Spleen (tissue), 11 donors: ENCODE data around the gene DUSP22. TPM values are rescaled to one million over a fixed set of nuclear protein-coding genes. Genes with fewer than 3 reads are reported as not detected.

ENCODE experiments used
- DNase-seq: peaks from one replicate; pipeline ENCODE4 v3.0.0-alpha.2; 2020
- H3K27ac ChIP-seq, 8 donors: fragments of 200-600 bp; sonication (generic) in 7 of 8; 1 replicate in 4 of 8; 2 replicates in 4 of 8; pipeline versions ENCODE4 v1.5.0 to v1.8.0; 2016 to 2021; ENCODE audit warnings: inconsistent platforms in 4 of 8, mild to moderate bottlenecking in 4 of 8, moderate library complexity in 1 of 8
- H3K27me3 ChIP-seq, 7 donors: fragments of 200-600 bp; sonication (generic) in 6 of 7; replicated peaks in 1 of 7; 1 replicate in 4 of 7; 2 replicates in 3 of 7; pipeline versions ENCODE4 v1.5.0 to v1.8.0; 2016 to 2021; ENCODE audit warnings: inconsistent platforms in 3 of 7, mild to moderate bottlenecking in 1 of 7
- H3K36me3 ChIP-seq, 6 donors: fragments of 200-600 bp; sonication (generic) in 5 of 6; 1 replicate in 4 of 6; 2 replicates in 2 of 6; pipeline versions ENCODE4 v1.5.0 to v1.8.0; 2016 to 2021; ENCODE audit warnings: inconsistent platforms in 2 of 6
- H3K4me1 ChIP-seq, 6 donors: fragments of 200-600 bp; sonication (generic) in 5 of 6; 1 replicate in 3 of 6; 2 replicates in 3 of 6; pipeline versions ENCODE4 v1.5.0 to v1.8.0; 2016 to 2021; ENCODE audit warnings: inconsistent platforms in 3 of 6
- H3K4me3 ChIP-seq, 8 donors: fragments of 200-600 bp; sonication (generic) in 7 of 8; 1 replicate in 4 of 8; 2 replicates in 4 of 8; pipeline versions ENCODE4 v1.5.0 to v1.8.0; 2016 to 2021; ENCODE audit warnings: inconsistent platforms in 4 of 8, mild to moderate bottlenecking in 4 of 8, moderate library complexity in 2 of 8
- H3K9me3 ChIP-seq, 8 donors: fragments of 200-600 bp; sonication (generic) in 7 of 8; 1 replicate in 4 of 8; 2 replicates in 4 of 8; pipeline versions ENCODE4 v1.5.0 to v1.8.0; 2016 to 2021; ENCODE audit warnings: inconsistent platforms in 4 of 8
- CTCF ChIP-seq, 11 experiments: fragments of 200-600 bp in 7 of 11; fragments of 450-650 bp in 4 of 11; sonication (generic) in 4 of 11; IDR thresholded peaks in 8 of 11; conservative IDR thresholded peaks in 3 of 11; 1 replicate in 7 of 11; 2 replicates in 4 of 11; pipeline versions ENCODE4 v1.4.0 to v1.8.0; 2016 to 2021; ENCODE audit warnings: antibody characterized with exemption in 11 of 11, inconsistent platforms in 4 of 11, mild to moderate bottlenecking in 1 of 11
- POLR2A ChIP-seq, 3 donors: fragments of 450-650 bp; IDR thresholded peaks; one replicate each; pipeline ENCODE4 v1.5.1; 2017; ENCODE audit warnings: antibody characterized with exemption in 3 of 3, mild to moderate bottlenecking in 1 of 3
- POLR2AphosphoS5 ChIP-seq, 3 donors: sonication (generic); formaldehyde crosslinking; IDR thresholded peaks; one replicate each; pipeline ENCODE4 v1.5.1; 2017; ENCODE audit warnings: antibody characterized with exemption in 3 of 3
- WGBS, 5 donors: extraction: QIAGEN DNeasy Blood & Tissue Kit in 3 of 5; methylation state at CpG; one replicate each; pipeline versions ENCODE4 v1.1.5 to v1.1.7; 2013 to 2018; 5-methylcytosine and 5-hydroxymethylcytosine counted together
- intact Hi-C: fragments of 100-400 bp; cut with DNase I; formaldehyde crosslinking; loops from one replicate; pipeline ENCODE4 v1.15.0; 2023; ENCODE audit warnings: low total_unique reads
- polyA plus RNA-seq, 3 donors: library from polyadenylated mRNA; stranded (reverse); fragments of 200-250 nt; gene quantifications; one replicate each; pipeline ENCODE4 v1.2.1, GENCODE V29; 2013
- total RNA-seq, 7 donors: library from RNA; depleted of rRNA in 3 of 7; stranded (reverse); fragments of >200 nt in 3 of 7; fragmentation: NEBNext Ultra II Directional in 4 of 7; extraction: Animal tissue kit (Norgen Biotek cat#: 25700) in 4 of 7; gene quantifications; one replicate each; pipeline versions ENCODE4 v1.1.0 to v1.2.1, GENCODE V29; 2016 to 2021
- donor health status: healthy with polysubstance abuse.
- donor health status: DM: no; HTN: no; CAD: no; lungs with moderate emphysema.
- donor health status: DM: no; HTN: no; CAD: no.
- donor health status: Bipolar disorder and iron deficiency.
- donor health status: healthy.
- donor health status: DM: no; HTN: no; CAD: no.
- donor health status: DM: yes; HTN: yes; CAD: no.

DUSP22 gene
- total and polyA plus RNA-seq, 10 donors = 41.2 to 120 (median 69.4) TPM

DNA sequence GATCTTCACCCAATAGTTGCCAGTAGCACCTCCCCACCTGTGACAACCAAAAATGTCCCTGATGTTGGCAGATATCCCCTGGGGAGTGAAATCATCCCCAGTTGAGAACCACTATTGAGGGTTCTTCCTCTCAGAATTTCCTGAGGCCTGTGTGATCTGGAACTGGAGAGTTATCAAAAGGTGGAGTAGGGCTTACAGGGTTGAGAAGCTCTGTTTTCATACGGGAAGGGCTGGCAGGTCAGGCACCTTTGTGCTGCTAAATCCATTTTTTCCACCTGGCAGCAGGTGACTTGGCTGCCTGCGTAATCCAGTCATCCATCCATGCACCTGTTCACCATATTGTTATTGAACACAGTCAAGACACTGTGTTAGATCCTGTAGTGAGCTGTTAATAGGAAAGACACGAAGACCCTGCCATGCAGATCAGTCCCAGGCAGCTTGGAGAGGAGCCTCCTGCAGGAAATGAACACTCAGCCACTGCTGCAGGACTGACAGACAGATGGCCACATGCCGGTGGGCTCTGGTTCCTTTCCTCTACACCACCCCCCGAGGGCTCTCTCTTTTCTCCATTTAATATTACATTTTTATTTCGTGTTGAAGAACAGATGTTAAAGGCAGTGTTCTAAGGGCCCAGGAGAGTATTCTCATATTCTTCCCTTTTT lies 5.4 kb downstream of the DUSP22 start:
- 38 to 45% (median 42%) methylated on average over 6 of the region's 6 CpGs for WGBS, 5 donors
- Histone ChIP-seq H3K4me3 (peak overlapping the region in 1 of 8 donors; percentile 1), H3K36me3 (peaks cover 0 to 9% (median 0%) of the 10 kb centered on the region in 6 donors), H3K4me1 (peaks cover 38 to 73% (median 67%) of the 10 kb centered on the region in 6 donors), H3K9me3 (no peaks in the 10 kb centered on the region), H3K27me3 (no peaks in the 10 kb centered on the region), H3K27ac (peak overlapping the region in 7 of 8 donors; percentile 38 to 98 (median 62))
- intact Hi-C loops = no loop called here
- no peak for TF ChIP-seq POLR2AphosphoS5 (IDR thresholded peaks at IDR 0.05)
- TF ChIP-seq POLR2A (IDR thresholded peaks at IDR 0.05) = no peak
- no peak for TF ChIP-seq CTCF (IDR thresholded peaks at IDR 0.05 in 8 of 11, conservative IDR thresholded peaks at IDR 0.05 in 3 of 11)
- DNase-seq = no peak

DNA sequence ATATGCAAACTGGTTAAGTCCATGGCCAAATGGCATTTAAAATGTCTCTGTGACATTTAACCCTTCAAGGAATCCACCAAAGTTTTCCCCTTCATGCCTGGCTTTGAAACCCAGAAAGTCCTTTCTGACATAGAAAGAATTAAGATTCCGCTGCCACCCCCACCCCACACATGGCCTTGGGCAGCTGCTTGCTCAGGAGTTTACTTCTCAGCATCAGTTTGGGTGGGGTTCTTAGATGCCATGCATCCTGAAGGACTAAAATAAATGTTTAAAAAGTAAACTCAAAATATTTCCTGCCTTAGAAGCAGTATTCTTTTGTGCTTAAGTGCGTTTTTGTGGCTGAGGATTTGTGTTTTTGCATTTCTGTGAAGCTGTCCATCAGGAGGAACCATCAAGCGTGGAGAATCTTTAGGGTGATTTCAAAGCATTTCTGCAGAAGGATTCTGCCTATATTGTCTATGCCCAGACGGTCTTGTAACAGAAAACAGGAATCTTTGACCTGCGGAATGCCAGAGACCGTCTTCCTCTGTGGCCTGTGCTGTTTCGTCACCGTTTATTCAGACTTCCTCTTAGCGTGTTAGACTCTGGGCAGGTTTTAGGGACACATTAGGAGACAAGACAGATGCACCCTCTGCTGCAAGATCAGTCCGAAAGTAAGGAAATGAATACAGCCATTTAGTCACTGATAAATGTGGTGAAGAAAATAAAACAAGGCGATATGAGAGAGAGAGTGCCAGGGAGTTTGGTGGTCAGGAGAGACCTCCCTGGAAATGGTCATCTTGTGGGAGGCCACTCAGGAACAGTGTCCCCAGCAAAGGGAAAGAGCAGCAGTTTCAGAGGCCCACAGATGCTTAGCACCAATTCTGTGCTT lies 6.2 kb downstream of the DUSP22 start:
- no peak for TF ChIP-seq POLR2A (IDR thresholded peaks at IDR 0.05)
- no peak for TF ChIP-seq CTCF (IDR thresholded peaks at IDR 0.05 in 8 of 11, conservative IDR thresholded peaks at IDR 0.05 in 3 of 11)
- peak in 1 of 3 donors; percentile 44 for TF ChIP-seq POLR2AphosphoS5 (IDR thresholded peaks at IDR 0.05)
- H3K4me3 ChIP-seq = peak overlapping the region in 1 of 8 donors; percentile 10
- DNase-seq = no peak
- peaks cover 0 to 16% (median 0%) of the 10 kb centered on the region in 6 donors for H3K36me3 ChIP-seq
- no peaks in the 10 kb centered on the region for H3K27me3 ChIP-seq
- H3K4me1 ChIP-seq = peaks cover 38 to 67% (median 64%) of the 10 kb centered on the region in 6 donors
- intact Hi-C loops = no loop called here
- H3K27ac ChIP-seq = peak overlapping the region in 6 of 8 donors; percentile 2 to 98 (median 79)
- WGBS, 5 donors = 27 to 48% (median 37%) methylated on average over 11 of the region's 11 CpGs
- no peaks in the 10 kb centered on the region for H3K9me3 ChIP-seq

- intact Hi-C loops = no loop called here
- DNase-seq = no peak
- Histone ChIP-seq H3K4me1 (peaks cover 38 to 58% (median 56%) of the 10 kb centered on the region in 6 donors), H3K27me3 (no peaks in the 10 kb centered on the region), H3K9me3 (no peaks in the 10 kb centered on the region), H3K4me3 (no peak overlapping the region), H3K27ac (peak overlapping the region in 5 of 8 donors; percentile 2 to 98 (median 96)), H3K36me3 (peaks cover 0 to 25% (median 0%) of the 10 kb centered on the region in 6 donors)
- 66 to 76% (median 70%) methylated on average over 10 of the region's 10 CpGs for WGBS, 5 donors
- TF ChIP-seq POLR2A (IDR thresholded peaks at IDR 0.05) (no peak), CTCF (IDR thresholded peaks at IDR 0.05 in 8 of 11, conservative IDR thresholded peaks at IDR 0.05 in 3 of 11) (no peak), POLR2AphosphoS5 (IDR thresholded peaks at IDR 0.05) (no peak)
These were observed 7.1 kb downstream of the DUSP22 start for GRCh38 chr6:299104-299980.
